ENCODE measurements around the gene CCDC88C.
A peak's percentile ranks its signal among the peaks of the same experiment; 100 is the strongest.
"Not testable (repeated sequence)": the region's sequence is repeated elsewhere in the genome, so short reads cannot be mapped to it uniquely, and the experiment has no call there.

CCDC88C gene

GRCh38 chr14:91415794-91416743, 1.6 kb downstream of the CCDC88C start:
- DNase-seq (ENCODE audit: low spot score), result peak; percentile 82

- no peak for DNase-seq (ENCODE audit: low spot score)
Observed at GRCh38 chr14:91414475-91414833, 3.2 kb downstream of the CCDC88C start.

DNA sequence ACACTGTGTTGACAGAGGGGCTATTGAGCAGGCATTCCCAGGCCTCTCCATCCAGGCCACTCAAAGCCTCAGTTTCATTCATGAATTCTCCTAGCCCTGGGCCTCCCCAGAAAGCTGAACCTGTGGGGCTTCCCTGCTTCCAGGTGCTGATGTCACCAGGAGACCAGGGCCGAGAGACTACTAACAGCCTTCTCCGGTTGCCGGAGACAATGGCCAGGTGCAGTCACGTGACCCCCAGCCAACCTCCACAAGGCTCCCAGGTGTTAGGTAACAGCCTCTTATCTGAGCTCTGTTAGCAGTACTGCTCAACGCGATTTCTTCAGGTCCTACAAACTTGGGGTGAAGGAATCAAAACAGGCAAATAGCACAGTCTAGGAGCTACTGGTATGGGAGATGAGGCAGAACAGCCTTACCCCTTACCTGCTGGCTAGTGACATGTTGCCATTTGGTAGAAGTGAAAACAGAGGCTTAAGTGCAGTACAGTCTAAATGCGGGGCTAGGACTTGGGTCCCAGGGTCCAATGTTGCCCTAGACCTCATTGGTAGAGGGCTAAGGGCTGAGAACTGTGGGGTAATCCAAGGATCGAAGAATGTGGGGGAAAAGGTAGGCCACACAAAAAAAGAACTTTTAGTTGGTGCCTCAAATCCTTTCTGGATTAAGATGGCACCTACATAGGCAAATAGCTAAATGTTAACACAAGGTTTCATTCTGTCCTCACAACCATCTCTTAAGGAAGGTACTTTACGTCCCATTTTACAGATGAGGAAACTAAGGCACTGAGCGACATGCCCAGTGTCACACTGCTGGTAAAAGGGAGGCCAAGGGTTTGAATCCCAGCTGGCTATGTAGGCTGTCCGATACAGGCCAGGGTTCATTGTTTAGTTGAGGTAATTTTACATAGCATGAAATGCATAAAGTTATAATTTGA, 3.8 kb downstream of the CCDC88C start:
- DNase-seq (ENCODE audit: low spot score), result no peak

DNA sequence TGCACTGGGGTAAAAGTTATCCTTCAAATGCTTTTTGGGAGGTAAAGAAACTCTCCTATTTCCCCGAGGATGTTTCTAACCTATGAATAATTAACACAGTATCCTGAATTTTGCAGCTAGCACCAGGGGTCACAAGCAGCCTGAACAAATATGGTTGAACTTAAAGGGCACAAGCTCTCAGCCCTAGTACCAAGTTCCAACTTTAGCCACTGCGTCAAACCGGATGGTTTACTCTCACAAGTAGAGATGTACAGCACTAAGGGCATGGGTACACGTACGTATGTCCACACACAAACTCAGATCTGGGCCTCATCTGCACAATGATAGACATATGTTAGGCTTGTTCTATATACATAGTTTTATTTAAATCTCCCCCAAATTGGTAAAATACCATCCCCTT, 4.7 kb downstream of the CCDC88C start:
- no peak for DNase-seq (ENCODE audit: low spot score)

- DNase-seq (ENCODE audit: low spot score), result no peak
Observed at GRCh38 chr14:91410771-91411536, 6.7 kb downstream of the CCDC88C start.

DNA sequence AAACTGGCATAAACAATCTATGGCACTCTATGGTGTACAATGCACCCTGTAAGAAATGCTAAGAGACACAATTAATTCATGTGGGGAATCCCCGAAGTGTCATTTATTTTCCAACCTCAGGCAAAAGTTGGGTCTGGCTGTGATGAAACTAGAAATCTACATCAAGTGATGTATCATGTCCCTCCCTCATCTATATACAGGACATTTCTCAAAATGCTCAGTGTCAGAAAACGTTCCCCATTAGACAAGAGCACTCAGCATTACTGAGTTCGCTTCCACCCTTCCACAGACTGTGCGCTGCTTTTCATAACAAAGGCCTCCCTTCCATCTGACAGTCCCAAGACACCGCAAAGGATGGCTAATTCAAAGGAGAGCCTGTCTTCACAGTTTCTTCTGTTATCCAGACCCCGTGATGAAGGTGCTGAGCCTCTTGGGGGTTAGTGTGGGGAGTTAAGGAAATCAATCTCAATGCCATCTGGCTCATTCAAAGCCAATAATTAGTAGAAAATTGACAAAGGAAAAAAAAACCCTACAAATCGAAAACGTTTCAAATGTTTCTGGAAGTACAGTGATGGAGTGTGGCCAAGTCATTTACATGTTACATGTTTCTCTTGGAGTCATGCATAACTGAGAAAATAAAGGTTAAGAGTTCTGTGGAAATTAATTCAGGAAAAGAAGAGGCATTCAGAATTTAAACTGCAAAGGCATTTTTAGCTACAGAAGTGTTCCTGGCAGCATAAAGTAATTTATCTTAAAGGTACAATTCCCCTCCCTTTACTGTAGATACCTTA, 7.5 kb downstream of the CCDC88C start:
- no peak for DNase-seq (ENCODE audit: low spot score)

GRCh38 chr14:91409240-91409639, 8.4 kb downstream of the CCDC88C start:
- DNase-seq (ENCODE audit: low spot score), result not testable (repeated sequence)

DNA sequence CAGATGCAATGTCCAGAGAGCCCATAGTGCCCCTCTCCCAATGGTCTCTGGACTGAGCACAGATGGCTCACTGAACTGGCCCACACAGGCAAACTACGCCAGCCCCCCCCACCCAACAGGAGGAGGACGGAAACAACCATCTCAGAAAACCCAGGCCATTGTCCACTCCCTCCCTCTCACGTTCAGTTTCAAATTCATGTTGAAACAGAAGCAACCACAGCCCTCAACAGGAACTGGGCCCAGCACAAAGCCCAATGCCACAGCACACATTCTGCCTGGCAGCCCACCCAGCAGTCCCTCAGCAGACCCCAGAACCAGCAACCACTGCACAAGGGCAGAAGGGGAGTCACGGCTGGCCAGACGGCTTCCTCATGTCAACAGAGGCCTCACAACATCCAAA, 10.6 kb downstream of the CCDC88C start:
- no peak for DNase-seq (ENCODE audit: low spot score)

GRCh38 chr14:91406451-91406850, 11.2 kb downstream of the CCDC88C start:
- no peak for DNase-seq (ENCODE audit: low spot score)

GRCh38 chr14:91405724-91406435, 11.7 kb downstream of the CCDC88C start:
- DNase-seq (ENCODE audit: low spot score), result no peak

DNA sequence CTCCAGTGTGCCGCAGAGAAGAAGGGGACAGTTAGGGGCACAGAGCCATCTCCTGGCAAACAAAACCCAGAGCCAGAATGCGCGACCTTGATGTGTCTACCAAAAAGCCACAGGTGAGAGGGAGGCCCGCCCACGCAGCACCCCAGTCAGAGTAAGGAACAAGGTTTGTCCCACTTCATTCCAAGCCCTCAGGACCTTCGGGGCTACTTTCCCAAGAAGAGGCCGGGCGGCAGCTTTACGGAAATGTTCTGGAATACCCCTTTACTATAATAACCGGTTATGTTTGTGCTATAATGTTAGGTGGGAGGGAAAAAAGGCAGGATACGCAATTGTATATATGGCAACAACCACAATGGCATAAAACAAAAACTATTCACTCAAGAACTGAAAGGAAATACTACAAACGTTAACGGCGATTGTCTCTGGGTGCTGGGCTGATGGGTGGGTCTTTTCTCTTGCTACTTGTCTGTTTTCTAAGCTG, 12.3 kb downstream of the CCDC88C start:
- DNase-seq (ENCODE audit: low spot score), result no peak

- DNase-seq (ENCODE audit: low spot score), result no peak
Observed at GRCh38 chr14:91402771-91403600, 14.6 kb downstream of the CCDC88C start.

- DNase-seq (ENCODE audit: low spot score), result no peak
Observed at GRCh38 chr14:91402348-91402747, 15.3 kb downstream of the CCDC88C start.

GRCh38 chr14:91401751-91402150, 15.9 kb downstream of the CCDC88C start:
- no peak for DNase-seq (ENCODE audit: low spot score)

GRCh38 chr14:91400696-91401095, 16.9 kb downstream of the CCDC88C start:
- DNase-seq (ENCODE audit: low spot score), result no peak

GRCh38 chr14:91399868-91400640, 17.6 kb downstream of the CCDC88C start:
- no peak for DNase-seq (ENCODE audit: low spot score)

- no peak for DNase-seq (ENCODE audit: low spot score)
Observed at GRCh38 chr14:91398707-91399106, 18.9 kb downstream of the CCDC88C start.

DNA sequence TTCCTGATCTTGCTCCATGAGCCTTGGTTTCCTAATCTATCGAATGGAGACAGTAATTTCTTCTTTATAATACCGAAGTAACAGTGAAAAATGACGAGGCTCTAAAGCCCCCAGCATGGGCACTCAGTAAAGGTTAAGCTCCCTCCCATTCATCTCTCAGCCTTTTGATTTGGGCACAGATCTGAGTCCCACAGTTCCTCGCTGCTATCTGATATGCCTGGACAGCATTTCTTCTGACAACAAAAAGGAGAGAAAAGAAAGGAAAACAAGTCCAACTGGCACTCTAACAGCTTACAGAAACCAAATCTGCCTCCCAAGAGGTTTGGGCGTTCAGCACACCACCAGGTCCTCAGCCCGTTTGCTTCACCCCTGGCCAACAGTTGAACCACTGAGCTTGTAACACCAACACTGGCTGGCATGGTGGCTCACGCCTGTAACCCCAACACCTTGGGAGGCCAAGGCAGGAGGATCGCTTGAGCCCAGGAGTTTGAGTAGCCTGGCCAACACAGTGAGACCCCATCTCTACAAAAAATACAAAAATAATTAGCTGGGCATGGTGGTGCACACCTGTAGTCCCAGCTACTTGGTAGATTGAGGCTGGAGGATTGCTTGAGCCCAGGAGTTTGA, 19.5 kb downstream of the CCDC88C start:
- no peak for DNase-seq (ENCODE audit: low spot score)

Data from putamen (tissue), 1 donor.